ENCODE results near the gene ANAPC5. TPM values are rescaled to one million over a fixed set of nuclear protein-coding genes. Genes with fewer than 3 reads are reported as not detected.

The ANAPC5 gene
- total RNA-seq, 3 donors from 2014 or later = 89.8 to 98.1 (median 93.8) TPM

GRCh38 chr12:121289962-121290361 is 62.2 kb downstream of the ANAPC5 start:
- Histone ChIP-seq H3K4me1 (ENCODE audit: low read depth) (peaks cover 5% of the 10 kb centered on the region), H3K4me3 (no peak overlapping the region), H3K9me3 (no peaks in the 10 kb centered on the region), H3K36me3 (ENCODE audit: low read depth) (no peaks in the 10 kb centered on the region)
- TF ChIP-seq CTCF (IDR thresholded peaks at IDR 0.05) = no peak
- ATAC-seq (no peak), DNase-seq (no peak)
- intact Hi-C loops (cut with DNase I, micrococcal nuclease) = no loop called here

GRCh38 chr12:121288986-121289385 is 63.2 kb downstream of the ANAPC5 start:
- no peak for DNase-seq
- ATAC-seq = no peak
- intact Hi-C loops (cut with DNase I, micrococcal nuclease) = no loop called here
- no peaks in the 10 kb centered on the region for H3K36me3 ChIP-seq (ENCODE audit: low read depth)
- no peak overlapping the region for H3K4me3 ChIP-seq
- no peaks in the 10 kb centered on the region for H3K9me3 ChIP-seq
- H3K4me1 ChIP-seq (ENCODE audit: low read depth) = no peaks in the 10 kb centered on the region
- no peak for TF ChIP-seq CTCF (IDR thresholded peaks at IDR 0.05)

GRCh38 chr12:121288158-121288845 is 63.9 kb downstream of the ANAPC5 start:
- H3K4me1 ChIP-seq (ENCODE audit: low read depth) = no peaks in the 10 kb centered on the region
- ATAC-seq (peak; percentile 35), DNase-seq (no peak)
- no peak overlapping the region for H3K4me3 ChIP-seq
- no peaks in the 10 kb centered on the region for H3K36me3 ChIP-seq (ENCODE audit: low read depth)
- no peaks in the 10 kb centered on the region for H3K9me3 ChIP-seq
- intact Hi-C loops (cut with DNase I, micrococcal nuclease) = no loop called here
- TF ChIP-seq CTCF (IDR thresholded peaks at IDR 0.05) = no peak

- Histone ChIP-seq H3K36me3 (ENCODE audit: low read depth) (no peaks in the 10 kb centered on the region), H3K9me3 (no peaks in the 10 kb centered on the region), H3K4me3 (no peak overlapping the region), H3K4me1 (ENCODE audit: low read depth) (no peaks in the 10 kb centered on the region)
- DNase-seq (no peak), ATAC-seq (no peak)
- intact Hi-C loops (cut with DNase I, micrococcal nuclease) = no loop called here
- TF ChIP-seq CTCF (IDR thresholded peaks at IDR 0.05) = no peak
Observed at GRCh38 chr12:121287267-121287954, 64.8 kb downstream of the ANAPC5 start.

GRCh38 chr12:121285856-121286255 is 66.4 kb downstream of the ANAPC5 start:
- ATAC-seq = no peak
- intact Hi-C loops (cut with DNase I, micrococcal nuclease) = no loop called here
- DNase-seq = no peak
- Histone ChIP-seq H3K4me3 (no peak overlapping the region), H3K36me3 (ENCODE audit: low read depth) (no peaks in the 10 kb centered on the region), H3K4me1 (ENCODE audit: low read depth) (no peaks in the 10 kb centered on the region), H3K9me3 (no peaks in the 10 kb centered on the region)
- no peak for TF ChIP-seq CTCF (IDR thresholded peaks at IDR 0.05)
